Right atrium auricular region (tissue), 2 donors: ENCODE data around the gene PGM1. TPM values are rescaled to one million over a fixed set of nuclear protein-coding genes. Genes with fewer than 3 reads are reported as not detected.

ENCODE experiments used
- DNase-seq: peaks from one replicate; pipeline ENCODE4 v3.0.0-alpha.2; 2019; ENCODE audit warnings: low spot score
- H3K27ac ChIP-seq, 2 donors: fragments of 200-600 bp; sonication (generic); 1 replicate in 1 of 2; 2 replicates in 1 of 2; pipeline ENCODE4 v1.5.1; 2016 to 2019
- H3K27me3 ChIP-seq, 2 donors: fragments of 200-600 bp; sonication (generic); one replicate each; pipeline versions ENCODE4 v1.5.1 to v1.6.0; 2017 to 2019
- H3K36me3 ChIP-seq: fragments of 200-600 bp; sonication (generic); one replicate; pipeline ENCODE4 v1.5.1; 2016
- H3K4me1 ChIP-seq, 2 donors: fragments of 200-600 bp; sonication (generic); one replicate each; pipeline versions ENCODE4 v1.5.1 to v1.6.0; 2017 to 2019
- H3K4me3 ChIP-seq, 2 donors: fragments of 200-600 bp; sonication (generic); 1 replicate in 1 of 2; 2 replicates in 1 of 2; pipeline ENCODE4 v1.5.1; 2017 to 2019; ENCODE audit warnings: mild to moderate bottlenecking in 1 of 2, moderate library complexity in 1 of 2
- H3K9me3 ChIP-seq, 2 donors: fragments of 200-600 bp; sonication (generic); one replicate each; pipeline ENCODE4 v1.5.1; 2019
- CTCF ChIP-seq, 2 donors: fragments of 200-600 bp; sonication (generic); IDR thresholded peaks; one replicate each; pipeline ENCODE4 v1.5.1; 2019; ENCODE audit warnings: antibody characterized with exemption in 2 of 2
- total RNA-seq, 2 donors: library from RNA; depleted of rRNA; stranded (reverse); fragments of >200 nt; gene quantifications; one replicate each; pipeline ENCODE4 v1.1.0, GENCODE V29; 2016

PGM1 gene
- total RNA-seq, 2 donors from 2014 or later, result 171 to 258 TPM

GRCh38 chr1:63663301-63663700 is 70.1 kb downstream of the PGM1 start:
- no peak overlapping the region for H3K27ac ChIP-seq
- peaks cover 7% of the 10 kb centered on the region for H3K36me3 ChIP-seq
- H3K4me1 ChIP-seq, result peaks cover 0 to 15% of the 10 kb centered on the region in 2 donors
- no peak for DNase-seq
- no peak for TF ChIP-seq CTCF (IDR thresholded peaks at IDR 0.05)
- H3K27me3 ChIP-seq, result no peaks in the 10 kb centered on the region
- no peaks in the 10 kb centered on the region for H3K9me3 ChIP-seq
- no peak overlapping the region for H3K4me3 ChIP-seq

- Histone ChIP-seq H3K36me3 (peaks cover 7% of the 10 kb centered on the region), H3K4me3 (no peak overlapping the region), H3K4me1 (peaks cover 0 to 15% of the 10 kb centered on the region in 2 donors), H3K27me3 (no peaks in the 10 kb centered on the region), H3K9me3 (no peaks in the 10 kb centered on the region), H3K27ac (no peak overlapping the region)
- DNase-seq, result no peak
- TF ChIP-seq CTCF (IDR thresholded peaks at IDR 0.05), result no peak
These were observed 70.7 kb downstream of the PGM1 start for GRCh38 chr1:63663873-63664272.

GRCh38 chr1:63664742-63665141 is 71.5 kb downstream of the PGM1 start:
- H3K4me3 ChIP-seq, result no peak overlapping the region
- H3K4me1 ChIP-seq, result peaks cover 0 to 15% of the 10 kb centered on the region in 2 donors
- no peak overlapping the region for H3K27ac ChIP-seq
- H3K9me3 ChIP-seq, result no peaks in the 10 kb centered on the region
- peaks cover 1% of the 10 kb centered on the region for H3K36me3 ChIP-seq
- no peak for DNase-seq
- H3K27me3 ChIP-seq, result no peaks in the 10 kb centered on the region
- TF ChIP-seq CTCF (IDR thresholded peaks at IDR 0.05), result no peak

GRCh38 chr1:63665410-63665809 is 72.2 kb downstream of the PGM1 start:
- TF ChIP-seq CTCF (IDR thresholded peaks at IDR 0.05), result no peak

GRCh38 chr1:63665824-63666223 is 72.6 kb downstream of the PGM1 start:
- Histone ChIP-seq H3K4me3 (no peak overlapping the region), H3K27ac (no peak overlapping the region), H3K27me3 (no peaks in the 10 kb centered on the region), H3K36me3 (no peaks in the 10 kb centered on the region), H3K9me3 (no peaks in the 10 kb centered on the region), H3K4me1 (peaks cover 0 to 15% of the 10 kb centered on the region in 2 donors)
- no peak for TF ChIP-seq CTCF (IDR thresholded peaks at IDR 0.05)
- no peak for DNase-seq

More at GRCh38 chr1:63665410-63665809, 72.2 kb downstream of the PGM1 start:
- H3K27ac ChIP-seq, result no peak overlapping the region
- H3K4me3 ChIP-seq, result no peak overlapping the region
- no peaks in the 10 kb centered on the region for H3K36me3 ChIP-seq
- H3K9me3 ChIP-seq, result no peaks in the 10 kb centered on the region
- no peak for DNase-seq
- peaks cover 0 to 15% of the 10 kb centered on the region in 2 donors for H3K4me1 ChIP-seq
- H3K27me3 ChIP-seq, result no peaks in the 10 kb centered on the region

GRCh38 chr1:63668298-63668697 is 75.1 kb downstream of the PGM1 start:
- H3K9me3 ChIP-seq, result no peaks in the 10 kb centered on the region
- no peaks in the 10 kb centered on the region for H3K36me3 ChIP-seq
- no peak for DNase-seq
- H3K27ac ChIP-seq, result no peak overlapping the region
- H3K4me3 ChIP-seq, result no peak overlapping the region
- no peaks in the 10 kb centered on the region for H3K27me3 ChIP-seq
- TF ChIP-seq CTCF (IDR thresholded peaks at IDR 0.05), result no peak
- H3K4me1 ChIP-seq, result no peaks in the 10 kb centered on the region
